HG03469 (cell line): ENCODE results near the gene NEGR1.

ENCODE experiments used
- ATAC-seq: cut with Tn5 transposase; IDR thresholded peaks from one replicate; pipeline ENCODE4 v1.9.1; 2021; ENCODE audit warnings: mild to moderate bottlenecking, moderate library complexity, moderate number of reproducible peaks; ENCODE audit not compliant: unreplicated experiment

Gene NEGR1

DNA sequence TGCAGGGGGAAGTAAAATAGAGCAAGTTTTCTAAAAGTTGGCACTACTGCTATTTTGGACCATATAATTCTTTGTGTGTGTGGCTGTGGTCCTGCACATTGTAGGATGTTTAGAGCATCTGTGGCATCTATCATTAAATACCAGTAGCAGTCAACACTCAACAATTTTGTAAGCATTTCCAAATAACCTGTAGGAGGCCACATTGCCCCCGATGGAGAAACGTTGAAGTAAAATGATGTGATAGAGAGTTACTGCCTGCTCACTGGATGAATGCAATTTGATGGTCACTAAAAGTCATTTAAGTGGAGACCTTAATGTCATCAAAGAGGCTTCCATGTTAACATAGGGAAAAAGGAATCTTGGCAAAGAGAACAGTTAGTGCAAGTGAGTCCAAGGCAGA, 560.8 kb downstream of the NEGR1 start:
- no peak for ATAC-seq

DNA sequence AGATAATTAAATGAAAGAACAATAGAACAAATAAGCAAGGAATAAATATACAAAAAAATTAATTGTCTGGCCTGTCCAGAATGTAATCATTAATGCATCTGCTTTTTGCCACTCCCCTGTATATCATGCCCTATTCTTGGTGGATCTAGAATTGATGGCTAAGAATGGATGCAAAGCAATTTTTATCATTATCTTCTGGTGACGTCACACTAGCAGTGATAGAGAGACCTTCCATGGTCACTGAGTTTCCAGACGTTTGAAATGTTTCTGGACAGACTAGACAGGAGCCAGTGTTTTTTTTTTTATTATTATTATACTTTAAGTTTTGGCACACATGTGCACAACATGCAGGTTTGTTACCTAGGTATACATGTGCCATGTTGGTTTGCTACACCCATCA, 563.0 kb downstream of the NEGR1 start:
- ATAC-seq: no peak

DNA sequence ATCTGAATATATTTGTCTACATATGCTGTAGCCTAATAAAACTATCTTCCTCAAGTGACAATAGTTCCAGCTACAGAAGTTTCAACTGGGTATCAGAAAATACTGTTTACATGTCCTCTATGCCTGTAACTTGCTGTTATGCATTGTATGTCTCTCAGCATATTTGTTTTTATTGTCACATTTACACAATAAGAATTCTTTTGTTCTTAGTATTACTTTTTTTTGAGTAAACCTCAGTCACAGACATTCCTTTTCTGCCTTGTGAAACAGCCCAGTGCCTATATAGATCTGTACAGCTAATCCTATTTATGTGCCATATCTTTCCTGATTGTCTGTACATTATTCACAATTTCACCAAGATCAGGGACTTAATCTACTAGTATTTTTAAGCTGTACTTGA, 565.2 kb downstream of the NEGR1 start:
- no peak for ATAC-seq

DNA sequence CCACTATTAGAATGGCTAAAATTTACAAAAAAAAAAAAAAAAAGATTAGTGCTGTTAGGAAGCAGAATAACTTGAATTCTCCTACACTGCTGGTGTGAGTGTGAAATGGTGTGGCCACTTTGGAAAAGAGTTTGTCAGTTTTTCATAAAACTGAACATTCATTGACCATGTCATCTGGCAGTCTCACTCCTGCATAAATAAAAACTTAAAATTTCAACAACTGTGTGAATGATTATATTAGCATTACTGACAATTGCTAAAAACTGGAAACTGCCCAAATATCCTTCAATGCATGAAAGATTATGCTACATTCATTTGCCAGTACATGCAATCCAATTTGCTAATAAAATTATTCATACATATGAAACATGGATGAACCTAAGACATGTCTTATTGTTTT, 570.9 kb downstream of the NEGR1 start:
- ATAC-seq: no peak

DNA sequence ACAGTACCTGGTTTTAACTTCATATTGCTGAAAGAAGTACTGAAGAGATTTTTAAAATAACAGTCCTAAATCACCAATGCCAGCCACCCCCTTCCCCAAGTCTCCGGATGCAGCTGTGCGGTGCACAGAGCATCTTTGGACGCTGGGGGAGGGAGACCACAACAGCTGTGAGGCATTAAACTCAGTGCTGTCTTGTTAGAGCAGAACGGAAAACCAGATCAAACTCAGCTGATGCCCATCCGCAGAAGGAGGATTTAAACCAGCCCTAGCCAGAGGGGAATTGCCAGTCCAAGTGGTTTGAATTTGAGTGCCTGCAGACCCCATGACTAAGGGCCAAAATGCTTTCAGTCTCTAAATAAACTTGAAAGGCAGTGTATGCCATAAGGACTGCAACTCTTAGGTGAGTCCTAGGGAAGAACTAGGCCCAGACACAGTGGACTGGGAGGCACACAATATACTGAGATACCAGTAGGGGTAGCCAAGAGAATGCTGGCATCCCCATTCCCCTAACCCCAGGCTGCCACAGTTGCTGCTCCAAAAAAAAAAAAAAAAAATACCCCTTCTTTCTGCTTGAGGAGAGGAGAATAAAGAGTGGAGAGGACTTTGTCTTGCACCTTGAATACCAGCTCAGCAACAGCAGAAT, 576.2 kb downstream of the NEGR1 start:
- no peak for ATAC-seq

DNA sequence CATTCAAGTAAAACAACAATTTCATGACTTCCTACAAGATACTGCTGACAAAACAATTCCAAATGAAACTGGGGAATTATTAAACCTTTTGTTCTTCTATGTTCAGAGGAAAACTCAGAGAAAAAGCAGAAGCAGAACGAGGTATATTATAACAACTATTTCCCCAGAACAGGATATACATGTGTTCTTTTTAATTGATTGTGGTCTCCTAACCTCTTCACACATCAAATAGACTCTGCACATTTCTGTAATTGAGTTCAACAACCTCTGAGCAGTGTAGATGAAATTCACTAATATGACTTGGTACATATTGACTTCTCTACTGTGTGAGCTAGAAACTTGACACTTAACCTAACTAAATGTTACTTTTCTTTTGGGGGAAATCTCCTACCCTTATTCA, 584.2 kb downstream of the NEGR1 start:
- no peak for ATAC-seq

DNA sequence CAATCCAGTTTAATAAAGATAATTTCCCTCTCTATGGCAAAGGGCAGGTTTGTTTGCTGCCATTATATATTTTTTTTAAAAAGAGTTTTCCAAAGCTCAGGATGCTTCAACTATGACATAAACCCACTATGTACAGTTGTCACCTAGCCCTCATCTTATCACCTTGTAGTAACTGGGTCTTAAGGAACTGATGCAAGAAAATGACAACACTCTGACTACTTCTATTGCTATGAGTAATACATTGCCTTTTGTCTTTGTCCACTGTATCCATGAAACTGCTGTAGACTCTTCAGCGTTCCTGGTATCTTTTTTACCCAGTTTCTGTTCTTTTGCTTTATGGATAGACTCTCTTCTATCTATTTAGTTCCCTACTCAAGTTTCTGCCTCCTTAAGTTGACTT, 586.5 kb downstream of the NEGR1 start:
- ATAC-seq: no peak

DNA sequence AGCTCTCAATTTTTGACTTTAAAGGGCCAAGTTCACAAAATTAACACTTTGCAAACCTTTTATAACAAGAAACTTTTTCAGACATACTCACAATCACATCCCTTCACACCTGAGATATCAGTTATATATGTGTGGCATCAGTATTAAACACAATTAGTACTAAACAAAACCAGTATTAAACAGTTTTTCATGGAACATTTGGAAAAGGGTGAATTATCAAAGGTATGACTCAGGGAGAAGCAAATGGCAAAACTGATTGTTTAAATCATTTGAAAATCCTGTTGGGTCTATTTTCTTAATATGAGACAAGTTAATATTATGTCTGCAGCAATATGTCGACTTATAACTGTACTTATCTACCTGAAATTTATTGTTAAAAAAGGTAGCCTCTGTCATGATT, 587.3 kb downstream of the NEGR1 start:
- ATAC-seq: no peak

DNA sequence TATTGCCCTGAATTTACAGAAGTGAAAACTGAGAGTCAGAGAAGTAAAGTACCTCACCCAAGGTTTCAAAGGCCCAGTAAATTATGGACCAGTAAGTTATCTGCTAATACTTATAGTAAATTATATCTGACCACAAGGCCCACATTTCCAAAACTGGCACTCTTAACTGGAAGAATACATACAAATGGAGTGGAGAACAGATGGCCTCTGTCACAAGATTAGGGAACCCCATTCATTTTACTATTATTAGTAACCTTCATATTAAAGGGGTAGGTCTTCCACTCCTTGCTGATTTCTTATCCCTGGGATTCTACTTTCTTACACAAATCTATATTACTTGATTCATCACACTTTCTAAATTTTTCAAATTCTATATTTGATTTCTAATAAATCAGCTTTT, 588.8 kb downstream of the NEGR1 start:
- ATAC-seq: no peak

DNA sequence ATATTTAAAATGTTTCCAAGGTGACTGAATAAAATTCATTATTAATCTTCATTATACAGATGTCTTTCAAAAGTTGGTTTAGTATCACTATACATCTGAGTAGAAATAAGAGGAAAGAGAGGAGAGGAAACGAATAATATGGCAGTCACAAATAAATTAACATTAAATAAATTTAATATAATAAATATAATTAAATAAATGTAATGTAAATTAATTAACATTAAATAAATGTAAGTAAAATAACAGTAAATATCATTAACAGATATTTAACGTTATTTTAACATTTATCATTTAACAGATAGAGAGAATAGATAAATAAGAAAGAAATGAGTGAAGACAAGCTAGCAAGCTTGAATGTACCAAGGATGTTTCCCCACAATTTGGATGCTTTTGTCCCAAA, 592.7 kb downstream of the NEGR1 start:
- ATAC-seq: no peak

DNA sequence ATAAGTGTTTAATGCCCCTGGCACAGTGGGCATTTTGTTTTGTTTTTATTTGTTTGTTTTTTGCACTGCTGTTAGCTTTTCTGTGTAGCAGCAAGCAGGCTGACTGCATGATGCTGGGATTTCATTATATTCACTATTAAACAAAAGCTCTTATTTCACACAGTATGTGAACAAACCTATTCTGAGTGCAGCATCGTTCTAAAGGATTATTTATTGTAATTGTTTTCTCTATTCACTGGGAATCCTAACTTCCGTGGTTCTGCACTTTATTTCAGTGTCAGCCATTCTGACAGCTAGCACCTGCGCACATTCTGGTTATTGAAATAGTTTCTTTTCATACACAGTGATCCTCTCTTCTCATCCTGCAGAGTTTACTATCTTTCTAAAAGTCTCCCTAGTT, 595.0 kb downstream of the NEGR1 start:
- no peak for ATAC-seq

DNA sequence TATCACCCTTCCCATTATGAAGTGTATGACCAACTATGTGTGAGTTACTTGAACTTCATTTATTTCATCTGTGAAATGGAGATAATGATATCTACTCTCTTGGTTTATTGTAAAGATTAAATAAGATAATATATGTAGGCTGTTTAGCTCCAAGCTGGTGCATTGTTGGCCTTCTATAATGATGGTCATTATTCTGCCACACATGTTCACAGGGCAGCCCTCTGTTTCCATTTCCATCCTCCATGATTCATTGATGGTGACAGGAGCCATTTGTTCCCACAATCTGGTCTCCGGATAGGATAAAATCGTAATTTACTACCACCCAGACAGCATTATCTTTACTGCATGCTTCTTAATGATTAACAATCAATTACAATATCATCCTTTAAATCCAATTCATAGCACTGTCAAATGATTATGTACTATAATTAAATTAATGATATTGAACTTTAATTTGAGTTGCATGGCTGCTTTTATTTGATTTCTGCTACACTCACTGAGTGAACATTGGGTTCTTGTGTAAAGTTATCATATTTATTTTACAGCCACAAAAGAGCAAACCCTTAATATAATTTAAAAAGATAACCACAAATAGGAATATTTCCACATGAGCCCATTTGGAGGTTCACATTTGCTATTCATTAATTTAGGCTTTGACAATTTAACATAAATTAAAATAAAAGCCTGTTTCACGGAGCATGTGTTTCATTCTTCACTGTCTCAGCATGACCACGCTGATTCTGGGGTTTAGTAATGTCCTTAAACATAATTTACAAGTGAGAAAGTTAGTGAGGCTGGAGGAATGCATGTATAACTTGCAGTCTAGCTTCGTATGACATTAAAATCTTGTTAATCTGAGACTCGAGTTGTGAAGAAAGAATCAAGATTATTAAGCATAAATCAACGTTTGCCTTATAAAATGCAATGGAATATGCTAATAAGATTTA, 605.1 kb downstream of the NEGR1 start:
- ATAC-seq: no peak

DNA sequence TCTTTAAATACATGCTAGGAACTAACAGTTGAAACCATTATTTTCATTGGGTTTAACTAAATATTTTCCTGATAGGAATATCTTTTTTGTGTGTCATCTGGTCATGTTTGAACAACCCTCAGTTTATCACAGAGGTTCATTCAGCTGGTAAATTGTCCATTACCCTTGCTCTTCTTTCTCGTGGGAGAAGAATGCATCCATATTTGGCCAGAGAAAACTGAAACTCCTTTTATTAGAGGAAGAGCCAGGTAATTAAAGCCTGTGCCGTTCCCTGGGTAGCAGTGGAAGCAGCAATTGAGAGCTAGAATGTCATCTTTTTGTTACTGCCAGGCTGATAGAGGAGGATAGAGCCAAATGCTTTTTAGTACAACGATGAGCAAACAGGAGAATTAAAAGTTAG, 614.3 kb downstream of the NEGR1 start:
- no peak for ATAC-seq

DNA sequence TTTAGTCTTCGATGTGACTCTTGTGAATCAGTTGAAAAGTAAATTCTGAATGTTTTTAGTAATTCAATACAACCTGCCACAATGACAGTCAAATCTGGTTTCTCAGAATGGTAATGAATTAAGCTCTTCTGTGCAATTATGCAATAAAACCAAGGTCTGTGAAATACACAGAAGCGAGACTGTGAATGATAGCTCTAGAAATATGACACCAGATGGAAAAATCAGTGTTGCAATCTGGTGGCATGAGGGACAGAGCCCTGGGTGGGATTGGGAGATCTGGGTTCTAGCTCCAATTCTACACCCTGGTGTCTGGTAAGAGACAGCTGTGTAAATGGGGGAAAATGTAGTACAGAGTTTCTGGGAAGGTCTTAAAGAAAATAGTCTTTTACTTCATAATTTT, 615.1 kb downstream of the NEGR1 start:
- ATAC-seq: no peak

DNA sequence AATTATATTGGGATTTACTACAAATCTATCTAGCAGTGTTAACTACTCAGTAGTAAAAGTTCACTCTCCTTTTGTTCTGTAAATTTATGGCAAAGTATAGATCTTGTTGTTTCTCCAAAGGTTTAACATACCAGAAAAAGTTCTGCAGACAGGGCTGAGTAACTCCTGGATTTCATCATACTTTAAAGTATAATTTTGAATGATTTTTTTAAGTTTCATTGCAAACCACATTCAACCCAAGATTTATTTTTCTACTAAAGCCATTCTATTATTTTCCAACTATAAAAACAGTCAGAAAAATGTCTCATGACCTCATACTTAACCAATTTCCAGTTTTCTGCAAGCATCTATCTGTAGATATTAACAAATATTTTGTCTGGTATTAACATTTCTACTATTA, 615.7 kb downstream of the NEGR1 start:
- ATAC-seq: no peak

DNA sequence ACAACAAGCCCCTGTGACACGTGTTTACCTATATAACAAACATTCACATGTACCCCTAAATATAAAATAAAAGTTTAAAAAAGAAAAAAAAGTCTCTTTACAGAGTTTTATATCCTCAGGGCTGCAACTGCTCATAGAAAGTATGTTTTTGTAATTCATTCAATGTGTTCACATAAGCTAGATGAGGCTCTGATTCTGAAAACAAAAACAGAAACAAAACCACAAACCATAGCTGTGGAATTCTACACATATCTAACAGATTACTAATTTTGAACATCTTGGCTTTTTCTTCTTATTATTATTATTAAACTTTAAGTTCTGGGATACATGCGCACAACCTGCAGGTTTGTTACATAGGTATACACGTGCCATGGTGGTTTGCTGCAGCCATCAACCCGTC, 621.9 kb downstream of the NEGR1 start:
- ATAC-seq: no peak

DNA sequence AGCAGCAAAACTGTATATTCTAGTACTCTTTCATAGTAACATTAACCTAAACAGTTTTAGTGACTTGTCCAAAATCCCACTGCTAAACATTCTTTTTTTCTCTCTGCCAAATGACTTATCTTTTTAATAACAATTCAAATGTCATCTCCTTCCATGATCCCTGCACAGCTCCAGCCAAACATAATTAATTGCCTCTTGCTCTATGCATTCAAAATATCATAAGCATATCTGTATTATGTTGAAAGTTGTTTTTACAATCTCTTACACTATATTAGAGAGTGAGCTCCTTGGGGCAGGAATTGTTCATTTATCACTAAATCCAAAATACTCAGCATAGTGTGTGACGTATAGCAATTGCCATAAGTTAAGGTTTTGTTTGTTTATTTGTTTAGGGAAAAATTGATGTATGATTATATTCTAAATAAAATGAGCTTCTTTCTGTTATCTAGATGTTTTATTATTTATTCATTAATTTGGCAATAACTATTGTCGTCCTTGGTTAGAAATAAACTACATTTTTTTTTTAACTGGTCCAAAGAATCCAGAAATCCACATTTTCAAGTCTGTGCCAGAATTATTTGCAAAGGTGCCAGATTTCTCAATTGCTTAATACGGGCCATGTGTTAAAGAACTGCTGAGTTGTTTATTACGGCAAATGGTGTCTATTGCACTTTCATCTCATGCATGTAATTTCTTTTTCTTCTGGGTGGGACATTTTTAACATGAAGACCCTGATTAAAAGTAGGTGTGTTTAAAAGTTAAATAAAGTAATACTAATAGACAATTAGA, 624.3 kb downstream of the NEGR1 start:
- ATAC-seq: no peak

DNA sequence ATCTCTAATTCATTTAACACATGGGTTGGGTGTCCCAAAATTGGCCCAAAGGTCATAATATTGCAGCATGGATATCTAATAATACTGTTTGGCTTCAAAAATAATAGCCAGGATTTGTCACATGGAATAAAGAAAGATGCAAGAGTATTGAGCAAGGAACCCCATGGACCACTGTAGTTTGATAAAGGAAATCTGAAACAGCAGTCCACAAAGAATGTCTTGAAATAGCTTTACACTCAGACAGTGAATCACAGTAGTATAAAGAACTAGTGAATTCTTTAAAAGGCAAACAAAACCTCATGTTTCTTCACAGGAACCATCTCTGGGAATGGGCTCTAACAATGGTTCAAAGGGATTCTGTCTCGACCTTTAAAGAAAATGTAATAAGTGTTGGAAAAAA, 625.4 kb downstream of the NEGR1 start:
- no peak for ATAC-seq

DNA sequence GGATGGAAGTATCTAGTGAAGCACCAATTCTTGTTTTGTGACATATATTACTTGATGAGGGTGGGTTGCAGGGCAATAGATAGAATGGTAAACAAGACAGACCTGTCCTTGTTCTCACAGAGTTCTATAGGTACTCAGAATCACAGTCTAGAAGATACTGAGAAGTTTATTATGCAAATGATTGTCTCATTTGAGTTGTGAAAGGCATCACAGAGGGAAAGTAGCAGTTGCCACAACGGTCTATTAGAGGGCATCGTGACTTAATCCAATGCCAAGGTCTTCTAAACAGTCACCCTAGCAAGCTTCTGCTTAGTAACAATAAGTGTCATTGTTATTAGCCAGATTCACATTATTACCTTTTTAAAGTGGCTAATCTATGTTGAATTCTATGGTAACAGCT, 626.7 kb downstream of the NEGR1 start:
- ATAC-seq: no peak

DNA sequence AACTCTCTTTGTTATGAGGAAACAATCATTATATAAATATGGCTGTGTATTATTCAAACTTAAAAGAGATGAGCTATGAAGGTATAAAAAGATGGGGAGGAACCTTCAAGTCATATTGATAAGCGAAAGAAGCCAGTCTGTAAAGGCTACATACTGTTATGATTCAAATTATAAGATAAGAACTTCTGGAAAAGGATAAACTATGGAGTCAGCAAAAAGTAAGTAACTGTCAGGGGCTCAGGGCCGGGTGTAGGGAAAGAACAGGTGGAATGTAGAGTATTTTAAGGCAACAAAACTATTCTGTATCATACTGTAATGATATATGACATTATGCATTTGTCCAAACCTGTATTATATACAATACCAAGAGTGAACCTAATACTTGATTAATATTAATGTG, 628.4 kb downstream of the NEGR1 start:
- ATAC-seq: no peak

DNA sequence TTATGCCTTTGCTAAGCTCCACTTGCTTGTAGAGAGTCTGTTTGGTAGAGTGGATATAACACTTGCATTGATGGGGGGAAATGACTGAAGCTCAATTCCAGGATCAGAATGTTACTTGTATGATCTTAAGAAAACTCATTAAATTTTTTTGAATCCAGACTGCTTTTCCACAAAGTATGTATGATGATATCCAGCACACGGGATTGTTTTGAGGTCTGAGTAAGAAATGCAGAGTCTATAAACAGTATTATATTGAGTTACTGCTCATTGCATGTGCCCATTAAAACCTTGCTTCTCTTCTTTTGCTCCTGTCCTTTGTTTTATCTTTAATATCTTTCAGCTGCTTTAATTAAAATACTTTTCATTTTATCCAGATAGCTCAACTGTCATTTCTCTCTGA, 631.1 kb downstream of the NEGR1 start:
- ATAC-seq: no peak

DNA sequence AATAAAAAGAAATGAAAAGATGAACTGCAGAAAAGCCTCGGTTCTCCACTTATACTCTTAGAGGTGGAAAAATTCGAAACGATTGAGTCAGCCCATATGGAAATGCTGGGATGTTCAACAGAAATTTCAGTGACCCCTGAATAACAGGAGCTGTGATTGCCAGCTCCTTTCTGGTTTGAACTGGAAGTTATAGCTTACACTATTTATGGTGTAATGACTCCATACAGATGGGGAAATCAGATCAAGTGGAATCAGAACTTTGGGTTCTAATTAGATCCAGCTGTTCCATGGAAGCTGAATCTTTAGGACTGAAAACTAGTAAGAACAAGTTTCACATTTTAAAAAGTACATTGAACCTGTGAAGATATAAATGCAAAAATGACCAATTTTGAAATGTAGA, 632.2 kb downstream of the NEGR1 start:
- no peak for ATAC-seq
